Stimulated activated naive CD8-positive, alpha-beta T cell treated with anti-CD3 and anti-CD28 coated beads, Interleukin-15, Interleukin-2, amounts not matched to agents 100 U/mL and 50 U/mL, for 24 hours (primary cell): Measurements from ENCODE around the gene IP6K3.

Experiments used
- ATAC-seq: fragments of 150-1000 bp; cut with Tn5 transposase; one replicate; pipeline ENCODE4 v1.10.0; 2021
- DNase-seq: peaks from one replicate; pipeline ENCODE4 v3.0.0; 2021

The IP6K3 gene

GRCh38 chr6:33777398-33778388 lies 31.0 kb upstream of the IP6K3 start:
- DNase-seq (no peak), ATAC-seq (no peak)

GRCh38 chr6:33776764-33777163 lies 30.1 kb upstream of the IP6K3 start:
- no peak for DNase-seq
- no peak for ATAC-seq

- ATAC-seq (no peak), DNase-seq (no peak)
Observed at GRCh38 chr6:33776186-33776585, 29.5 kb upstream of the IP6K3 start.

GRCh38 chr6:33774774-33775173 lies 28.1 kb upstream of the IP6K3 start:
- DNase-seq: no peak
- no peak for ATAC-seq

- ATAC-seq (no peak), DNase-seq (no peak)
Observed at GRCh38 chr6:33772902-33773472, 26.3 kb upstream of the IP6K3 start.

GRCh38 chr6:33772082-33772830 lies 25.6 kb upstream of the IP6K3 start:
- no peak for DNase-seq
- ATAC-seq: no peak

GRCh38 chr6:33771146-33772081 lies 24.7 kb upstream of the IP6K3 start:
- ATAC-seq (peak; percentile 62), DNase-seq (peak; percentile 74)

- ATAC-seq (no peak), DNase-seq (no peak)
Observed at GRCh38 chr6:33770833-33771145, 24.1 kb upstream of the IP6K3 start.

- ATAC-seq (no peak), DNase-seq (no peak)
Observed at GRCh38 chr6:33770124-33770832, 23.6 kb upstream of the IP6K3 start.

GRCh38 chr6:33769248-33769821 lies 22.6 kb upstream of the IP6K3 start:
- no peak for DNase-seq
- ATAC-seq: no peak

GRCh38 chr6:33768644-33769120 lies 22.0 kb upstream of the IP6K3 start:
- DNase-seq (peak; percentile 83), ATAC-seq (peak; percentile 65)

- DNase-seq (no peak), ATAC-seq (no peak)
Observed at GRCh38 chr6:33766921-33767907, 20.5 kb upstream of the IP6K3 start.

- ATAC-seq (no peak), DNase-seq (no peak)
Observed at GRCh38 chr6:33765368-33765767, 18.7 kb upstream of the IP6K3 start.

- no peak for ATAC-seq
- DNase-seq: no peak
Observed at GRCh38 chr6:33764036-33764435, 17.3 kb upstream of the IP6K3 start.

- DNase-seq: no peak
- ATAC-seq: no peak
Observed at GRCh38 chr6:33763483-33763882, 16.8 kb upstream of the IP6K3 start.

- no peak for ATAC-seq
- DNase-seq: no peak
Observed at GRCh38 chr6:33762713-33763112, 16.0 kb upstream of the IP6K3 start.

- ATAC-seq: peak; percentile 44
Observed at GRCh38 chr6:33761922-33762629, 15.4 kb upstream of the IP6K3 start.

GRCh38 chr6:33761581-33761921 lies 14.8 kb upstream of the IP6K3 start:
- ATAC-seq (no peak), DNase-seq (no peak)

More at GRCh38 chr6:33761922-33762629, 15.4 kb upstream of the IP6K3 start:
- DNase-seq: peak; percentile 62
